ENCODE data around the gene NAALADL2.

- TF ChIP-seq EZH2 (IDR thresholded peaks at IDR 0.05; ENCODE audit: low read depth) (no peak), CTCF (conservative IDR thresholded peaks at IDR 0.05) (no peak)
Measured at GRCh38 chr3:175018946-175019727, 160.0 kb downstream of the NAALADL2 start.
